Inferior parietal cortex (tissue), 1 donor: ENCODE results near the gene C7.
"Not testable (repeated sequence)": the region's sequence is repeated elsewhere in the genome, so short reads cannot be mapped to it uniquely, and the experiment has no call there.

Experiments
- DNase-seq: peaks from one replicate; pipeline ENCODE4 v3.0.0-alpha.2; 2016; ENCODE audit errors: extremely low spot score

C7 gene

GRCh38 chr5:40991168-40991980 is 82.1 kb downstream of the C7 start:
- DNase-seq = no peak

- no peak for DNase-seq
These were observed 82.8 kb downstream of the C7 start for GRCh38 chr5:40991981-40992559.

GRCh38 chr5:40995801-40996586 is 86.7 kb downstream of the C7 start:
- DNase-seq = no peak

GRCh38 chr5:40999142-40999541 is 89.8 kb downstream of the C7 start:
- no peak for DNase-seq

- no peak for DNase-seq
These were observed 90.7 kb downstream of the C7 start for GRCh38 chr5:40999966-41000365.

GRCh38 chr5:41003670-41004376 is 94.5 kb downstream of the C7 start:
- DNase-seq = no peak

- no peak for DNase-seq
These were observed 95.6 kb downstream of the C7 start for GRCh38 chr5:41004931-41005330.

- no peak for DNase-seq
These were observed 99.9 kb downstream of the C7 start for GRCh38 chr5:41009232-41009631.

- no peak for DNase-seq
These were observed 101.3 kb downstream of the C7 start for GRCh38 chr5:41010572-41010971.

GRCh38 chr5:41012318-41012717 is 103.0 kb downstream of the C7 start:
- no peak for DNase-seq

- DNase-seq = not testable (repeated sequence)
These were observed 113.3 kb downstream of the C7 start for GRCh38 chr5:41022600-41022999.
